CD4-positive, alpha-beta T cell treated with Interleukin-1 beta for 1 hour (primary cell): ENCODE results near the gene PDE4B.

ENCODE experiments used
- DNase-seq, 2 donors: peaks; one replicate each; pipeline ENCODE4 v3.0.0-alpha.2; 2020 to 2022

Gene PDE4B

DNA sequence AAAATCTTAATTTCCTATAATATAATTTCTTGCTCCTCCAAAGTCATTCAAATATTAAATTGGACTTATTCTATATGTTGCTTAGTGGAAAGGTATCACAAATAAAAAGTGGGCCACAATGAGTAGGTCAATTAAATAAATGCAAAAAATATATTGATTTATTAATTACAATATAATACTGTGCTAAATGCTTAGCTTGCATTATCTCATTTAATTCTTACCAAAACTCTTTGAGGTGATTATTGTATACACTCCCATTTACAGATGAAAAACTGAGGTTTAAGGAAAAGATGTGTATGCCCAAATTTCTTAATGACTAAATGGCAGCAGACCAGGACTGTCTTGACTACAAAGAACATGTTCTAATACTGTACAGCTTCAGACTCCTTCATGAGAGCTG is 415.9 kb downstream of the PDE4B start:
- no peak for DNase-seq

DNA sequence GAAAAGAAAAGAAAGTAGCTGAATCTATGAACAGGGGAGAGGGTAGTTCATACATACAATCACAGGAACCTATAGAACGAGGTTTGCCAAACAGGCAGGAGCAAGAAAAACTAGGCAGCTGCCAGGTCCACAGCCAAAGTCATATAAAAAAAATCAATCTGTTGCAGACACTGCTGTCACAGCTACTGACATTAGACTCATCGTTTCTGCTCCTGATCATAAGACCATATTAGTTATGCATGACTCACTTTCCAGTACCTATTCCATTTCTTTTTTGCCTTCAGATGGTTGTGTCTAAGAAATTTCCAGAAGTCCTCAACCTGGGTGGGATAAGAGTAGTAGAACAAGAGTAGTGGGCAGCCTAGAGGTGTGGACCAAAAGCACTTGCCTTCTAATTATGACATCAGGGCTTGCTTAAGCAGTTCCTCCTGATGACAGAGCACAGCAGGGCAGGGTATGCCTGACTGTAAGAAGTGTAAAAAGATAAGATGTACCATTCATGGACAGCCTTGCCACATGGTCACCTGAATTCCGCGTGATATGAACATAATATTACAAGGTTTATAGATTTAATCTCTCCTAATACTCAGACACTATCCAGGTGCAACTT is 418.0 kb downstream of the PDE4B start:
- DNase-seq = no peak

DNA sequence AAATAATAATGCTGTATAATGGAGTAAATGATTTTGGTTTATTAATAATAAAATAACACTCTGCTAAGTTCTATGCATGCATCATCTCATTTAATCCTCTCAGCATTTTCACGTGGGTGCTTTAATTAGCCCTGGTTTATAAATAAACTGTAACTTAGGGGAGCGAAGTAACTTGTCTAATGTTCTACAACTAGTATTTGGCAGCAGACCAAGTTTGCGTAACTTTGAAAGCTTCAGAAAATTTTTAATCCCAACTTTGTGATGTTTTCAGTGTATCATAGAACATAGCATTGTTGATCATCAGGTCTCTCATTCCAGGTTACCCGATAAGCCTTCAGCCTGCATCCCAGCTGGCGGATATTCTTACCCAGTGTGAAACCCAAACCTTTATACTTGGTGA is 418.8 kb downstream of the PDE4B start:
- no peak for DNase-seq

DNA sequence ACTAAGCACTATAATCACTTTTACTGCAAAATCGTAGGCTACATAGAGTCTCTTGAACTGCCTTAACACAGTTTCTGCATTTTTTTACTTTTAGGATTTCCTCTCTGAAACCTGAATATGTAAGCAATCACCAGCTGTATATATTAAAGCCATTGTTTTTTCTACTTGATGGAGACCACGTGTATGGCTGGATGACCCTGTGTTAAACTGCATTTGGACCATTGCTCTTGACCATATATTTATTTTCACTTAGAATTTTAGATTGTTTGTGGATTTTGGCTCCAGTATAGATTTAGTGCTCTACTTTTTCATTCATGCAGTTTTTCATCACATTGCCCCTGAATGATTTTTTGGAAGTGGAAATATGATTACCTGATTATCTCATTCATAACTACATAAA is 420.8 kb downstream of the PDE4B start:
- no peak for DNase-seq

DNA sequence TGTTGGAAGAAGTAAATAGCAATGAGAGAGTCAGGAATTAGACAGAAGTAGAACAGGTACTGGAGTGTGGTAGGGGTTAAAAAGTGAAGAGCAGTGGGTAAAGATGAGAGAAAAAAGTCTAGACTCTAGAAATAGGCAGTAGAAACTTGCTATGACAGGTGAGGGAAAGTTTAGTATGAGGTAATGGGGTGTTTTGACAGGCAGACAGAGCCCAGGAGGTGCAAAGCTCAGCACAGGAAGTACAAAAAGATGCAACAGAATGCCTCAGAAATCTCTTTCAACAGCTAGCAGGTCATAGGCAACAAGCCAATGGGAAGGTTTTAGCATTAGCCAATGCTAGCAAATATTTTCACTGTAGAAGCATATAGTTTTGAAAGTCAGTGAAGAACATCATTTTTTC is 422.2 kb downstream of the PDE4B start:
- peak; percentile 19 for DNase-seq

DNA sequence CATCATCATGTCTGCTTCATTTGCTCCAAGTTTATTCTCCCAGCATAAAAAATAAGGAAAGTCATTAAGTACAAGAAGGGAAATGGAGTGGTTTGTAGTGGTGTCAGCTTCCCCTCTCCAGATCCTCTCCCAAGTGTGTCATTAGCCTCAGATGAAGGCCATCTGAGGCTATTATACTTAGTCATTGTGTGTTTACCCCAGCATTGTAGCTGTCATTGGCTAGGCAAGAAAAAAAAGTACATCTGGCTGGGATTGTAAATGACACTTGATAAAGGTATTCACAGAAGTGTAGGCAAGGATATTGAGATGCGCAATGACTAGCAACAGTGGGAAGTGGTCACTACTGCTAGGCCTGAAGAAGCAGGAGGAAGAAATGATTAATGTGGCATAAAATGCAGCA is 424.3 kb downstream of the PDE4B start:
- DNase-seq = no peak

DNA sequence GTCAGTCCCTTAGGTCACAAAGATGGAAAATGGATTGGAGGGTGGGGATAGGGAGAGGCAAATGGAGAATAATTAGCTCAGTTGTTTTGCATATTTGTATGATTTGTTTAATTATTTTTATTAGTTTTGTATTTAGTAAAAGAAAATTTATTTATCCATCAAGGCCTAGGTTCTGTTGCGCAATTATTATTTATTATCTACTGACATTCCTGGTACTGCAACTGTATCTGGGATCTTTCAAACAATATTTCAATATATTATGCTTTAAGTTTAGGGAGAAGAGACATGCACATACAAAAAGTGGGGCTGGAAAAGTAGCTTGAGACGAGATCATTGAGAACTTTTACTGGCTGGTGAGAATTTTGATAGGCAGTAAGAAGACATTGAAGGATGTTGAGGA is 424.9 kb downstream of the PDE4B start:
- no peak for DNase-seq

DNA sequence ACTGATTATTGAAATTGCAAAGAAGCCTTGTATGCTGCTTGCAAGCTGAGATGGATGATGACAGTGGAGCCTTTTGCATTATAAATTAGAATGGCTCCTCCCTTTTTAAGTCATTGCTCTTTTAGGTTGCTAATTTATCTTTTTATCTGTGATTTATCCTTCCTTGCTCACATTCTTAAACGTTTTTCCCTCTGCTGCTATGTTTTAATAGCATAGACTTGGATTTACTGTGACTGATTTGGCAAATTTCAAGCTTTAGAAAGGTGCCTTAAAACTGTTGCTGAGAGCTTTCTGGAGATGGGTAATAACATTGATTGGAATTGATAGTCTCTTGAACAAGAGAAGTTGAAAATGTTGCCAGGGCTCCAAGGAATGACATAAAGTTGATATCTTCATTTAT is 427.8 kb downstream of the PDE4B start:
- no peak for DNase-seq

DNA sequence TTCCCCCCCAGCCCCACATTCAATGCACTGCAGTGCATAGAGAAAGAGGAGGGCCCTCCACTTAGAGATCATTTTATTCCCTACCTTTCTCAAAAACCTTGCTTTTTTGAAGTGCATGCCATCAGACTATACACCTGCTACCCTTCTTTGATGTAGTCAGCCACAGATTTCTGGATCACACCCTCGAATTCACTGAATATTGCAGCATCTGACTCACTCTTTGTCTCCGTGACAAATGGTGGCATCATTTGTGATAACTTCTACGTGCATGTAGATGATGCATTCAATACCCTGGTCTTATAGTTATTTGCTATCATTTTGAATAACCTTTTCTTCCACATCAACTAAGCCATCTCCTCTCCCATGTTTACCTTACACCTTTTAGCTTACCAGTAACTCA is 431.0 kb downstream of the PDE4B start:
- DNase-seq = no peak

DNA sequence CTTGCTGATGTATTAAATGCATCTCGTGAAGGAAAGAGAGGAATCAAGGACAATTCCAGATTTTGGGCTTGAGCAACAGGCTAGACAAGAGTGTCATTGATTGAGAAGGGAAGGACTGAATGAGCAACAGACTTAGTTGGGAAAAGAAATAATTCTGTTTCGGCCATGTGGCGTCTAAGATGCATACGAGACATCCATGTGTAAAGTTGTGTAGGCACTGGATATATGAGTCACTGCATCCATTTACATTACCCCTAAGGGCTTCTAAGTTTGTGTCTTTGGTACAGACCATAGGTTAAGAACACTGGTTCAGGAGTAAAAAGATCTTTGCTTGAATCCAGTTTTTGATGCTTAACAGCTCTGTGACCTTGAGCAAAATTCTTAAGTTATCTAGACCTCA is 434.3 kb downstream of the PDE4B start:
- no peak for DNase-seq

DNA sequence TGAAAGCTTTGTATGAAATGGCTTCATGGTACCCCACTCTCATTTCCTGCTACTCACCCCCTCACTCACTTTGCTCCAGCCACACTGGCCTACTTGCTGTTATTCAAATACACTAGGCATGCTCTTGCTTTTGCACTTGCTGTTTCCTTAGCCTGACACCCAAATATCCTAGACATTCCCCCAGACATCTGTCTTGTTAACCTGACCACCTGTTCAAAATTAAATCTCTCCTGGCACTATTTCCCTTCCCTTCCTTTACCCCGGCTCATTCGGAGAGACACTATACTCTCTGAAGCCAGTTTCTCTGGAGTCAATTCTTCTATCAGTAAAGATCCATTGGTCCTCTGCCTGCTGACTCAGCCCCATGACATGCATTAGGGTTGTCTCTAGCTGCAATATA is 435.3 kb downstream of the PDE4B start:
- DNase-seq = no peak

DNA sequence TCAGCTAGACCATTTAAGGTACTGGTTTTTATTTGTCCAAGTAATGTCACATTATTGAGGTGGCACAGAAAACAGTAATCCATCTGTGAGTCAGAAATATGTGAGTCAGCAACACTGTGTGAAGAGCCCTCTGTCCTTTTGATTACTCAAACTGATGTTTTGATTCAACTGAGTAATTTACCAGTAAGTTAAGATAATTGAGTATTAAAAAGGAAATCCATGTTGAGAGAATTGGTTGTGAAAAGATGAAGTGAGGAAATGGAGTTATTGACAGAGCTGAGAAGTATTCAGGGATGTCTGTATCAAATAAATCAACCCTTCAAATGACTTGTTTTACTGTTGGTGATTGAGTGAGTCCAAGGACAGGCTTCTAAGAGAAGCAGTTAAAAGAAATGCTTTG is 438.5 kb downstream of the PDE4B start:
- no peak for DNase-seq

DNA sequence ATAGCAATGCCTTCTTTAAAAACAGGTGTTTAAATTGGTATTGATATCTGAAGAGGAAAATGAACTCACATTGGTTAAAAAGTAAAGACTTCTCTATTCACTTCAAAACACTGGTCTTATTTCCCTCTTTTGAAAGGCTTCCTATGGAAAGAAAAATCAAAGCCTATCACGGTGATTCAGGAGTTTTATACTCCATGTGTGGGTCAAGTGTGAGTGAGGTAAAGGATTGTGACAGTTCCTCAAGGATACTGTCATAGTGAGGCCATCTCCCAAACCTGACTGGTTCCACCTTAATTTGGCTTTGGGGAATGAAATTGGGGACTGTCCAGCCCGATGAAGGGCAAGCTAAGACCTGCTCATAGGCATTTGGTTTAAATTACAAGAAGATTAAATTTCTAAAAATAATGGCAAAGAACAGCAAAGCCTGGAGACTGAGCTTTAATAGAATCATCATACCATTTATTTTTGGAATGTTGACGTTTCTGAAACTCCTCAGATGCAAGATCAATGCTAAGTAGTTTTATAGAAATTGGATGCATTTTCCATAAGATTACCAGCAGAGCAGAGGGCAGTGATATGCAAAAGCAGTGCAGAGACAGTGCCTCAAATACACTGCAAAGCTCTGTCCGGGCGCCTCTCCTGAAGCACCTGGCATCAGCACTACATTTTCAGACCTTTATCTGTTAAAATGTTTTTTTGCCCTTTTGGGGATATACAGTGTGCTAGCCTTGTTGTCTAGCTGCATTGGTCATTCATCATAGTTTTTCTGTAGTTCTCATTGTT is 439.2 kb downstream of the PDE4B start:
- DNase-seq = no peak

DNA sequence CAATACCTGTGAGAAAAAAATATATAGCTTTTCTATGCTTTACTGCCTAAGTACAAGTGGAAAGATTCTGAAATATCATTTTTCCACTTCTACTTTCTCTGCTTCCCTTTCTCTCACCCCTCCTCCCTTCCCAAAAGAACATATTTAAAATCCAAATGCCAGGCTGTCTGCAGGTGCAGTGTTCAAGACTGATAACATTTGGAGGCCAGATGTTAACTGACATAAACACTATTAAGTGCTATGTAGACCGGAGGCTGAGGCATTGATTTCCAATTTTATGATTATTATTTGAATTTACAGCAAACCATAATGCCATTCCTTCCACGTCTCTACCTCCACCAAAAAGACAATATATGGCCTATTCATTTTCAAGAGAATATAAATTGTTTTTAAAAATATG is 444.3 kb downstream of the PDE4B start:
- DNase-seq = no peak

DNA sequence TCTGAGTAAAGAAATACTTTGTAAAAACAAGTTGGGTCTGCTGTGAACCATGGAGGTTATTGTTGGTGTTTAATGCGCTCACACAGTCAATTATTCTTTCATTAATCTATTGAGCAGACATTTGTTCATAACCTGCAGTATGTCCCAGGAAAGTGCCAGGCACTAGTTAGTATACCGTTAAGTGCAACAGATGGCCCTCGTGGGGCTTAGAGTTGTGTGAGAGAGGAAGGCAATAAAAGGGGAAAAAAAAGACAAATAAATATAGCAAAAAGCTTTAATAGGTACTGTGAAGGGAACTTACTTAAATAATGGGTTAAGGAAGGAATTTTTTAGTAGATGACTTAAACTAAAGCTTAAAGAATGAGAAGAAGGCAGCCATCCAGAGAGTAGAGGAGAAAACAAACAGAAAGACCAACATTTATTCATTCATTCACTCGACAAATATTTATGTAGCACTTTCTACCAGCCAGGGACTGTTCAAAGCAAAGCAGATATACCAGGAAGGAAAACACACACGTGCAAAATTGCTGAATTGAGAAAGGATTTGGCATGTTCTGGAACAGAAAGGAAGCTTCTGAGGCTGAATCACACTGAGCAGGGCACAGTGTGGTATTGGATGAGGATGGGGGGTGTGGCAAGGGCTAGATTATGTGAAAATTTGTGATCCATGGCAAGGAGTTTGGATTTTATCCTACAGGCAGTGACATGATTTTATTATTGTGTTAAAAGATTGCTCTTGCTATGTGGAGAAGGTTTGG is 445.2 kb downstream of the PDE4B start:
- no peak for DNase-seq

DNA sequence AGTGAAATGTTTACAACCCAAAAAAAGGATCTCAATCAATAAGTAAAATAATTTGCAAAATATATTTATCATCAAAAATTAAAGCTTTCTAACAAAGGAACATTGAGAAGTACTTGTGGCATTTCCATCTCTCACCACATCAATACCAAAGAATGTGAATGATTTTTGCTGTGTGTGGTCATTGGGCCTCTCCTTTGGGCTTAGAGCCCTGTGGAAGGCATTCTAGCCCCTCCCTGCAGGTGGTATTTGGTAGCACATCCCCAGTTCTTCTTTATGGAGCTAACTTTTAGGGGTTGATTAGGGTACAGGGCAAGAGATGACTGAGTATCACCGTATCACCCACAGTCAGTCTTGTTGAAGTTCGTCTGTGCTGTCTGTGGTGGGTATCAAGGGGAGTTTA is 447.1 kb downstream of the PDE4B start:
- DNase-seq = no peak

DNA sequence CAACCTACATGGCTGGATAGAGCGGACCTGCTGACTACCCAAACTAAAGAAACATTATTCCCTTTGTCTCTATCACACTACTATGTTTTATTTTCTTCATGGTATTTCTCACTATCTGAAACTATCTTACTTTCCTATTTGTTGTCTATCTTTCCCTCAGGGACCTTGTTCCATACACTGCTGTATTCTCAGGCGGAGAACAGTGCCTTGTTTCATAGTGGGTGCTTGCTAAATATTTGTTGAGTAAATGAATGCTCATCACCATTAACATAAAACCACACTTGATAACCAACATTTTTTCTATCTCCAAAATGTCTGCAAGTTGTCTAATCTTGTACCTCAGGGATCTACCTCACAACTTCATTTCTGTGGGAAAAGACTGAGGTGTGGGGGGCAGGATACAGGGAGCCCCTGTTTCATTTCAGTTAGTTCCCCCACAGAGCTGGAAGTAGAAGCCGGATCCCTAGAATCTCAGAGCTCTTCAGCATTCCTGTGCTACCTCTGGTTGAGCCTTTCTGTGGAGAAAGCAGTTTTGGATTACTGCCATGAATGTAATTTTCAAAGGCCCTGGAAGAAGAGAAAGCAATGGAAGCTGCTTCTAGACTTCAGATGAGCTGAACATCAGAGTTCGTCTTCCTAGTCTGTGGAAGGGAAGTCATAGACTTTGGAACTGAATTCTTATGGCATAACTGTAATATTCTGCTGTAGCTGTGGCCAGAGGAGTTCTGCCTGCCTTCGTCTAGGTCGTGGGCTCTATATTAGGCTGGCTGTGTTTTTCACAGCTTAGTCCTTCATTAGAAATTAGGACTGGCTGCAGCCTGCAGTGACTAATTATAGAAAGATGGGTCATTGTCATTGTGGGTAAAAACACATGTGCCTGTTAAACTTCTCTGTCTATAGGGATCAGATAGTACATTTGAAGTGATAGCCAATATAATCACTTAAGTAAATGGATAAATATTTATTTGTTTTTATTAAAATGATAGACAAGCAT is 448.1 kb downstream of the PDE4B start:
- no peak for DNase-seq

DNA sequence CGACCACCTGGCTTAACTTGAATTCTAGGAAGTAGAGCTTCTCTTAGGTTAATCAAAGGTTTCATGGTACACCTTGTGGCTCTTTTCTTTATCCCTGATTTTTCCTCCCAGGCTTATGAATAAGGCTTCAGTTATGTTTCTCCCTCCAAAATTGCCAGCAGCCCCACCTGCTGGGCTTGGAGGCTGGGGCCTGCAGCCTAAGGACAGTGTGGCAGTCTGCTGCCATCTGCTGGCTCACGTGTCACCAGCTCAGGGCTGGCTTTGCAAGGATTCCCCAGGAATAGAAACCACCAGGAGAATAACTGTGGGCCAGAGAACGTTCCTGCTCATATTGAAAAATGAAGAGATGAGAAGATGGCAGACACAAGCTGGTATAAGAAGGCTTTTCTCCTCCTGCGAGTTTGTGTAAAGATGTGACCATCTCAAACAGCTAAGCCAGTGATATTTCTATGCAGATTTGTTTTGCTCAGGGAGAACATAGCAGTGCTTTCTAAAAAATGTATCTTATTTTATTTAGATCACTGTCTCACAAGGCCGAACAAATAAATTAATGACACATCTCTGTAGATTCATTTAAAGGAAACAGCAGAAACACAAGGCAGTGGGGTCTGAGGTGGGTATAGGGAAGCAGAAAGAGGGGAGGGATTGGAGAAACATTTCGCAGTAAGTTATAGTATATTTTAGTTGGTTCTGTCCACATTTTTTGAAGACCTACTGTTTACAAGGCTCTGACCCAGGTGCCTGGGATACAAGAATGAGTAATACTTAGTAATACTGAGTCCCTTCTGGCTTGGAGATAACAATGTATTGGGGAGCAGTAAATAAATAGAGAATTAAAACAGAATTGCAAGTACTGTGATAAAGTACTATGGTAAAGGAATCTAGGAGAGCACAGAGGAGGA is 450.2 kb downstream of the PDE4B start:
- peak; percentile 73 to 74 for DNase-seq

DNA sequence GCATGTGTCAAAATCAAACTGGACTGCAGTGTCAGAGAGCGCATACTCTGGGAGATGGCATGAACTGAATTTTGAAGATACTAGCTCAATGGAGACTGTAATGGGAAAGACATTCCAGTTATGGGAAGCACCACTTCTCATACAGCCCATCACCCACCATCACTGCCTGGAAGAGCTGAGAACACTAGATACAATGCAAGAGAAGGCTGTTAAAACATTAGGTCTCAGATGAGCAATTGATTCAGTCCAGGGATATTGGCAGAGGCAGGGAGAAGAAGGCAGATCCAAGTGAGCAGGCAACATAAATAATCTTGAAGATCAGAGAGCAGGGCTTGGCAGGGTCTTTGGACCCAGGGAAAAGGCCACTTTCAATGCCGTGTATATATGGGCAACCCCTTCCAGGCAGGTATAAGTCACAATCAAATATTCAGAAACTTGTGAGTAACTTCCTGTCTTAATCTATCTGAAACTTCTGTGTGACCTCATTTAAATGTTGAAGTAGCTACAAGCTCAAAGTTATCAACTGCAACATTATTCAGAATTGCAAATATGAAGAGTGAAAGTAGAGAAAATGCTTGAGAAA is 450.9 kb downstream of the PDE4B start:
- no peak for DNase-seq

DNA sequence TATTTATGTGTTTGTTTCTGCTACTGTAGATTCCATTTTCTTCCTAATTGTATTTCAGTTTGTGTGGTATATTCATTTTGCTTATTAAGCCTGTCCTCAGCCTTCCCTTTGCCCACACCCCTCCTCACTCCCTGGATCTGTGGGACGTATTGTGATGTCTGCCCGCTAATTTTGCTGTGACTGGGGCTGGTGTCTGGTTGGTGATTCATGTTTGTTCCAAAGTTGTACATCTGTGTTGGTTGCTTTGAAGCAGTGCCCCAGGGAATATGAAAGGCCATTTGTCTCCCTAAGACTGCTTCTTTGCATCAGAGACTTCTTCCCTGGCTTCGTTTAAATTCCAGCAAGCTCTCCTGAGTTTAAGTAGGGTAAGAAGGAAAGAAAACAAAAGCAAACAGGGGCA is 451.7 kb downstream of the PDE4B start:
- DNase-seq = no peak

DNA sequence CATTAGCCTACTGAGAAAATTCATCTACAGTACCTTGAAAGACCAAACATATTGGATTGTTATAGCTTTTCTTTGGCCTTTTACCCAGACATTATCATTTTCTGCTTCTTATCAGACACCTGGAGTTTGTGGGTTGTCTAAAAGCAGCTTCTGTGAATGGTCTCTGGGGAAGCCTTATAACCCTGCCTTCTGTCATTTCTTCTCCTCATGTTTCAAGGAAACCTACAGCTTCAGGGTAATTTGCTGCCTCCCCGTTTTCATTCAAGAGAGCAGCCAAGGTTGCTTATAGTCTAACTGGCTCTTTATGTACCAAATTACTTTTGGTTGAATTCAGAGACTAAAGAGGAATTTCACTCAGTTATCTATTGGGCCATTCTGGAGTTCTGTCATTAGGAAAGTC is 453.0 kb downstream of the PDE4B start:
- no peak for DNase-seq
